Measurements from ENCODE around the gene LANCL3.
"Not testable (repeated sequence)": the region's sequence is repeated elsewhere in the genome, so short reads cannot be mapped to it uniquely, and the experiment has no call there.

The LANCL3 gene

DNA sequence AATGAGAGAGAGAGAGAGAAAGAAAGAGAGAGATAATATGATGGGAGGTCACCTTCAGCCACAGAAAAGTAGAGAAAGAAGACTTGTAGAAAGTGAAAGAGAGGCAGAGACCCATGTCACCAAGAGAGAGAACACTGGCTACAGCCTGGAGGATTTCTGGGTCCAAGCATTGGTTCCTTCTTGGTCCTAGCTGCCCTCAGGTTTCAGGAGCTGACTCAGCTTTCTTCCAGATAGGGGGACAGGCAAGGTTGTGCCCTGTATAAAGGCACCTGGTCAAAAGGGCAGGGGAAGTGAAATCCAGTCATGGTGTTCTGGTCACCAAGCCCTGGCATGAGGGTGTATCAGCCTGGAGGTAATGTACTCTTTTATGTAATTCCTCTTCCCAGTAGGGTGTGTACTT is 66.6 kb downstream of the LANCL3 start:
- DNase-seq: no peak

DNA sequence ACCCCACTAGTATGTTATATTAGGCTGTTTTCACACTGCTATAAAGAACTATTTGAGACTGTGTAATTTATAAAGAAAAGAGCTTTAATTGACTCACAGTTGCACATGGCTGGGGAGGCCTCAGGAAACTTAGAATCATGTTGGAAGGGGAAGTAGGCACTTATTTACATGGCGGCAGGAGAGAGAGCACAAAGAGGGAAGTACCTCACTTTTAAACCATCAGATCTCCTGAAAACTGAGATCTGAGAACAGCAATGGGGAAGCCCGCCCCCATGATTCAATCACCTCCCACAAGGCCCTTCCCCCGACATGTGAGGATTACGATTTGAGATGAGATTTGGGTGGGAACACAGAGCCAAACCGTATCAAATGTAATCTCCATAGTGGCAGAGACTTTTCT is 68.7 kb downstream of the LANCL3 start:
- DNase-seq: no peak

DNA sequence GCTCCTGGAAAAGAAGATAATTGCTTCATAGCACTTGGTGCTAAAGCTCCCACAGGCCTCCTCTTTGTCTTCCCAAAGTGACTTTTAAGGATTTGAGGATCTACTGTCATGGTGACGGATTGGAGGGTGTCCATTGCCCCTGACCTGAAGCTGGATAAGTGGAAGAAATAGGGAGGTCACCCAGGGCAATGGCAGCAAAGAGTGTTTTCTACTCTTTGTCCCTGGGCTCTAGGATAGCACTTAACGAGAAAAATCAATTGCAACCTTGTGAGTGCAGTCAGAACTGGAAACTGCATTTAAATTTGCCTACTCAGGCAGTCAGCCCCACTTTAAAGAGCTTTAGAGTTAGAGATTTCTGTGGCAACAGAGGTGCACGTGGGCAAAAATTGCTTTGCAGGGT is 70.4 kb downstream of the LANCL3 start:
- no peak for DNase-seq

DNA sequence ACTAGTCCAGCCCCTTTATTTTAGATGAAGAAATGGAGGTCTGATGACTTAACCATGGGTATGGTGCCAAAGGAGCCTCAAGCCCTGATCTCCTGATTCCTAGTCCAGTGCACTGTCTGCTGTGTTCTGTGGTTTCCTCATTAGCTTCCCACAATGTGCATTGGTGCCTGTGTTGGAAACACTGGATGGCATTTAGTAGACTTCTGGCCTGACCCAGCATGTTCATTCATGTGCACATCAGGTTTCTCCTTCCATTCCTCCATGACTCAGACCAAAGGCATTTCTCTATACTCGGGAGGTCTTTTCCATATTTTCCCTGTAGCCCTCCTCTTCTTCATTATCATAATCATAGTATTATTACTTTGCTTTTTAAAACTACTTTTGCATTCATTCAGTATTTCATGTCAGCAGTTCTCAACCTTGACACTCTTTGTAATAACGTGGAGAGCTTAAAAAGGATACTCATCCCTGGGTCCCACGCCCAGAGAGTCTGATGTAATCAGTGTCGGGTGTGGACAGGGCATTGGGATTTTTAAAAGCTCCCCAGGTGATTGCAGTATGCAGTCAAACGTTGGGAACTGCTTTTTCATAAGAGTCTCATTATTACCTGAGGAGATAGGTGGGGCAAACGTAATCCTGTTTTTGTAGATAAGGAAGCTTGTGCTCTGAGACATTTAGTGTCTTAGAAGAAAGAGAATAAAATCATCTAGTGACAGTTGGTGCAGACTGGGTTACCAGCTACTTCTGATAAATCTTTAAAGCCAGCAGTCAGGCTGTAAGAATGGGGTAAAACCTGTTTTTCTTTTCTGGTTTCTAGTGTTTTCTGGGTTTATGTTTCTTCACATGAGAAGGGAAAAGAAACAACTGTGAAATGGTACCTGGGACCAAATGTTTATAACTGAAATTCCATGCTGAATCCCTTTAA is 73.2 kb downstream of the LANCL3 start:
- DNase-seq: no peak

DNA sequence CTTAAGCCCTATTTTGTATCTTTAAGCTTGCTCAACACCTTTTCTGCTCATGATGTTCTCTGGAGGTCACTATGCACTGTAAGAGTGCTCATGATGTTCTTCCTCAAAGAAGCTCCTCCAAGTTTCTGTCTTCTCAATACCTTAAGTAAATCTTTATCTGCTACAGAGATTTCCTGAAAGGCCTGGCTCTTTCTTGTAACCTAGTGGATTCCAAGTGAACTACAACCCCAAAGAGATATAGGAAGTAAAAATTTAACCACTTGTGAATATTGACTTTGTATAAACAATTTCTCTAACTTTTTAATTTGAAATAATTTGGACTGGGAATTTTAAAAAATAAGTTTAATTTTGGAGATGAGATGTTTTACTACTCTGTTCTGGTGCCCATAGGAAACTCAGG is 74.8 kb downstream of the LANCL3 start:
- no peak for DNase-seq

DNA sequence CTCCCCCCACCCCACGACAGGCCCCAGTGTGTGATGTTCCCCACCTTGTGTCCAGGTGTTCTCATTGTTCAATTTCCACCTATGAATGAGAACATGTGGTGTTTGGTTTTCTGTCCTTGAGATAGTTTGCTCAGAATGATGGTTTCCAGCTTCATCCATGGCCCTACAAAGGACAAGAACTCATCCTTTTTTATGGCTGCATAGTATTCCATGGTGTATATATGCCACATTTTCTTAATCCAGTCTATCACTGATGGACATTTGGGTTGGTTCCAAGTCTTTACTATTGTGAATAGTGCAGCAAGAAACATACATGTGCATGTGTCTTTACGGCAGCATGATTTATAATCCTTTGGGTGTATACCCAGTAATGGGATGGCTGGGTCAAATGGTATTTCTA is 79.4 kb downstream of the LANCL3 start:
- not testable (repeated sequence) for DNase-seq

DNA sequence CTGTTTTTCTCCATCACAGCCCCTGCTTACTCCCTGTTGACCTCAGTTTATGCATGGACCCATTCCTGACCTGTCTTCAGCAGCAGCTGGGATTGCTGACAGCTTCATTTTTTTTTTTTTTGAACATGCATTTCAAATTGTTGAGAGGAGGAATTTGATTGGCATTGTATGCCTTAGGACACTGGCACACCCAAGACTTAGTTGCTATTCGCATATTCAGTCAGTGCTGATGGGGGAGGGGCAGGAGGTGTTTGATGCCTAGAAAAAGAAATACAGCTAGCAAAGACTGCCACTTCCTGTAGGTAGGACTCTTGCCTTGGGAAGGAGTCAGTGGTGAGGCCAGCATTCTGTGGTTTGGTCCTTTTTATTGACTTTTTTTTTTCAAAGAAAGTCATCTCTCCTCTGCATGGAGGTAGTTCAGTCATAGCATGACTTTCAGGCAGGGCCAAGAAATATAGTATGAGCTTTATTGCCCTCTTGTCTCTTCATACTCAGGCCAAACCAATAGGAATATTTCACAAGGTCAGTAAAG is 80.5 kb downstream of the LANCL3 start:
- no peak for DNase-seq

DNA sequence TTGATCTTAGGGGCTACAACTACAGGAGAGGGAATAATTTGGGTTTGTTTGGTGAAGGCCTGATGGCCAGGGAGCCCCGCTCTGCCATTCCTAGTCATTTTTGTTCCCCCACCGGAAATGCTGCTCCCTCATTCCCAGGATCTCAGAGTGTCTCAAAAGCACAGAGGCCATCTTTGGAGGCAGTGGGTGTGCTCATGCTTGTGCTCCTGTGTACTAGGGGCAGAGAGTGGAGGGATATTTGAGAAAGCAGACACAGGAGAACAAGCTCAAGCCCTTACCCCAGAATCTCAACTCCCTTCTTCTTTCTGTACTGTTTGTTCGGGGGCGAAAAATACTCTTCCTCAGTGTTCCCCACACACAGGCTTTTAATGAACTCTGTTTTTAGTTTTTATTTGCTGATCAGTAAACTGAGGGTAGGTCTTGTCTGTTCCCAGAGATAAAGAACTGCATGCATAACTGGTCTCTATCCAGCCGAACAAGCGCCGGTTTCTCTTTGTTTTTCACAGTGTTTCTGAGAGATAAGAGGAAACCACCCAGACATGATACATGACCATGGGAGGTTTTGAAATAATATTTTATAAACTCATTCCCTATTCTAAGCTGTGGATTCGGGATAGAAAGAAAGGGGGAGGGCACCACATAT is 81.2 kb downstream of the LANCL3 start:
- no peak for DNase-seq

DNA sequence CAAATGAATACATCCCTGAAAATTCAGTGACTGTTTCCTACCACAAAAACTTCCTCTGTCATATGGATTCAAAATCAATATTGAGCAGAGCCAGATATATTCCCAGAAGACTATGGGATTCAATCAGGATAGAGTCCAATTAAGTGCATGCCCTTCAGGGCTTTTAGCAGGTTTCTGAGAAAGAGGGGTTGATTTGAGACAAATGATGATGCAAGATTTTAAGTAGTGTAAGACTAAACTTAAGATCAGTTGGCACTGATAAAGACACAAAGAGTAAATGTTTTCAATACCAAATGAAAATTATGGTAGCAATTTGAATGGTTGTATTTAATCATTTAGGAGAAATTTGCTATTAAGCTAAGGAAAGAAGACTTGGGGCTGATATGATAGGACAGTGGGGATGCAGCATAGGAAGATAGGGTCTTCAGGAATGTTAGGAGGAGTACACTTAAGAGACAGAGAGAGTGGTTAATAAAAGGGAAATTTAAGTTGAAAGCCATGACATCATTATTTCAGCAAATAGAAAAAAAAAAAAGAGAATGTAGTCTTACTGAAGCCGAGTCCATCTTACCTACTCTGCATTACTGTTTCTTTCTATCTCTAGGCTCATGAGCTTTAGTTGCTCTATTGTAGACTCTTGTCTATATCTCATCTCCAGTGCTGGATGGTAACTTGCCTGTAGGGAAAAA is 82.1 kb downstream of the LANCL3 start:
- no peak for DNase-seq

DNA sequence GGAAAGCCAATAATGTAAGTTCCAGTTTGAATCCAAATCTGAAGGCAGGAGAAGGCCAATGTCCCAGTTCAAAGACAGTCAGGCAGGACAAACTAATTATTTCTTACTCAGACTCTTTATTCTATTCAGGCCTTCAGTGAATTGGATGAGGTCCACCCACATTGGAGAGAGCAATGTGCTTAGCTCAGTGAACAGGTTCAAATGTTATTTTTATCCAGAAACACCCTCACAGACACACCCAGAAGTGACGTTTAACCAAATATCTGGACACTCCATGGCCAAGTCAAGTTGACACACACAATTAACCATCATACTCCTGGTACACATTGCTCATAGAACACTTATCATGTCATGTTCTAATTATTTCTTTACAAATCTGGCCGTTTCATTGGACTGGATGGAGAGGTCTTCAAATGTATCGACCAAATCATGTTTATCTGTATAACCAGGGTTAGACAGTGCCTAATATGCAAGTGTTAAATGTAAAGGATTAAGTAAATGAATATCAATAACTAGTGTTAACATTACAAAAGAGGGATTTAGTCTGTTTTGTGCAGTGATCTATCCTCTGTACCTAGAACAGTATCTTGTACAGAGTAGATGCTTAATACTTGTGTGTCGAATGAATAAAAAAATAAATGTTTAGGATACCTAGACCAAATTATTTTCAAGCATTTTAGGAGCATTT is 87.0 kb downstream of the LANCL3 start:
- DNase-seq: no peak

DNA sequence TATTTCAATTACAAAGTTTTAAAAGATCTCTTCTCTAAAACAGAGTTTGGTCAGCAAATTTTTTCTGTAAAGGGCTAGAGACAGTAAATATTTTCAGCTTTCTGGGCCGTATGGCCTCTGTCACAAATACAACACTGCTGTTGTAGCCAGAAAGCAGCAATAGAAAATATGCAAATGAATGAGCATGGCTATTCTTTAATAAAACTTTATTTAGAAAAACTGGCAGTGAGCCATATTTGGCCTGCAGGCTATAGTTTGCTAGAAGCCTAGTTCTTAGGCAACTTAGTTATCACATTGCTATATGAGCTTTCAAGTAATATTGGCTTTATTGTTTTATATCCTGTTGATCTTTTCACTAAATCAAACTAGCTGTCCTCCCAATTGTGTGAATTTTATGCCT is 87.6 kb downstream of the LANCL3 start:
- no peak for DNase-seq

DNA sequence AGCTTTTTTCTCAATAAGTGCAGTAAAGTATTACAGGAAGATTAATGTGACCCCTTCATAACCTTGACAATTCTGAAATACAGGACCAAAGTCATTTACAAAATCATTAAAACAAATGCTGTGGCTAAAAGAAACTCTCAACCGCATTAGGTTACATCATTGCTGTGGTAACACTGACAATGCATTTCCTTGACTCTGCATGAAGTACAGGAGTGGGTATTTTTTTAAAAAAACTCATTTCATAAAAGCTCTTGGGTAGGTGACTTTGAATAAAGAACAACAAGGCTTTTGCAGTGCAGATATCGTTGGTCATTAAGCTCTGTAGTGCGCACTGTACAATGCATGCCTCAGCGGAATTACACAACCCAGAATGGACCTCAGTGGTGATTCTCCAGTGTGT is 90.7 kb downstream of the LANCL3 start:
- no peak for DNase-seq

DNA sequence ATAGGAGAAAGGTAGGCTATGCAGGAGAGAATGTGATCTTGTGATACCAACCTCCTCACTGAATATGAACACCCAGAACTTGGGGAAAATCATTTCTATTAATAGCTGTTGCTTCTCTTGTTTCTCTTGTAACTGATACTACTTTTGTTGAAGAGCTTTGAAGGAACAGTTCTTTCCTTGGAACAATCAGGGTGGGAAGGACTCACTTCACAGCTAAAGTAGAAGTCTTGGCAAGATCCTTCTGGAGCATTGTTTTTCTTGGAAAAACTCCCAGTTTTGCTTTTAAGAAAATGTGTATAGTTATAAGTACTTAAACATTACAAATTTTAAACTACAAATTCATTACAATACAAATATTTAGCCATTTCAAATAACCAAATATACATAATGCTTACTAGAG is 95.1 kb downstream of the LANCL3 start:
- DNase-seq: no peak

DNA sequence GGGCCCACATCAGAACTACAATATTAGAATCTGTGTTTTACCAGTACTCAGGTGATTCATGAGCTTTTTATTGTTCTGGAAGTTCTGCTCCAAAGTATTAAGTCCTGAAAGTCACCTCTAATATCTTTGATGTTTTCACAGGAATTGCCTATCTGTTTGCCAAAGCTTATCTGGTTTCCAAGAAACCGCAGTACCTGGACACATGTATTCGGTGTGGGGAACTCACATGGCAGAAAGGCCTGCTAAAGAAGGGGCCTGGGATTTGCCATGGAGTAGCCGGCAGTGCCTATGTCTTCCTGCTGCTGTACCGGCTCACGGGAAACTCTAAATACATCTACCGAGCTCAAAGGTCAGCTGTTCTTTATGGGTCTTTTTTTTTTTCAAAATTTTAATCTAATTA is 95.7 kb downstream of the LANCL3 start:
- DNase-seq: no peak

DNA sequence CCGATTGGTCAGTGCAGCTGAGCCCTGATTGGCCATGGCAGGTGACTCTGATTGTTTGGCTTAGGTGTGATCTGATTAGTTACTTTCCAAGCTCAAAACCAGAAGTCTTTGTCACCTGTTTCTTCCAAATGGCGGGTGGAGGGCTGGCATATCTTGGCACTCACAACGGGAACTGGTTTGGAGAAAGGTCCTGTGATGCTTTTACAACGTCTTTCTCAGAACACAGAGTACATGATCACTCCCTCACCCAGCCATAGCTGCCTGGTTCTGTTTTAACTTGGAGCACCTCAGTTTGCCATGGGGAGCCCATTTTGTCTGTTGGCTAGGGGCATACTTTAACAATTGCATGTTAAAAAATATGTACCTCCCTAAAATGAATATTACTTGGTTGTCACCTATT is 101.1 kb downstream of the LANCL3 start:
- DNase-seq: no peak

DNA sequence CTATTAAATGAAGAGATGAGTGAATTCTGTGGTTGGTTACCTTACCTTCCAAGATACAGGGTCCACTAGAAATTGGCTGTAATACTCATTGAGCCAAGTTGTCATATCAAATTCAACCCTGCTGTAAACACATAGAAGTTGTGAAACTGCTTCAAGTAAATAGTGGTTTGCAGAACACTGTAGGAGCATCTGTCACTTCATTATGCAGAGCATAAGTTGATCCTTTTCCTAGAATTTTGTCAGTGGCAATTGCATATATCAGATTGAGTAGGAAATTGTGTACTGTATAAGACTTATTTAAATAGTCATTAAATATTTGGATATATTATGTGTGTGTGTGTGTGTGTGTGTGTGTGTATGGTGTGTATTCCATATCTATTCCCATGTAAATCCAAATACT is 105.3 kb downstream of the LANCL3 start:
- DNase-seq: no peak

DNA sequence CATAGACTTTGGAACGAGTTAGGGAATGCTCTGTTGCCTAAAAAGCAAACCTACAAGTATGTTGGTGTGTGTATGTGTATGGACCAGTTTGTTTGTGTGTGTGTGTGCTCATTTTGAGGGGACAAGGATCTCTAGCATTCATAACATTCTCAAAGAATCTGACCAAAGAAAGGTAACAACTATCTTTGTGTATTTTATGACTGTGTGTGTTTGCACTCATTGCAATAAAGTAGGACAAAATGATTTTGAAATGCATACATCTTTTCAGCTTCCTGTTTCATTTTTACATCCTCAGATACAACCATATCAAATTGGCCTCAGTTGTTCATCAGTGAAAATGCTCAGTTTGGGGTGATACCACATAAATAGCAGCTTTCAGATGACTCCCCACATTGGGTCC is 105.8 kb downstream of the LANCL3 start:
- no peak for DNase-seq

DNA sequence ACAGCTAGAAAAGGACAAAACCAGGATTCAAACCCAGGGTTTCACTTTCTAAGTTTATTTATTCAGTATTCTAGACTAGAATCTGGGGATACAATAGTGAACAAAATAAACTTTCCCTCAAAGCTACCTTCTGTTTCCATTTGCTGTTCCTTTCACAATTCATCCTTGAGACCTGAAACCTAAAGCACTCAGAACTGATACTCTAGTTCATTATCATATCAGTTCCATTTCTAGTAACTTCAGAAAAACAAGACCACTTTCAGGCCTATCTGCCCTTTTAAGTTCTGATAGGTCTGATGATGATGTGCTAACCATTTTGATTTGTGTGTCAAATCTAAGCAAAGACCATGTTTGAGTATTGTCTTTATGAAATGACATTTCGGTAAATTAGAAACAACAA is 106.3 kb downstream of the LANCL3 start:
- DNase-seq: no peak

DNA sequence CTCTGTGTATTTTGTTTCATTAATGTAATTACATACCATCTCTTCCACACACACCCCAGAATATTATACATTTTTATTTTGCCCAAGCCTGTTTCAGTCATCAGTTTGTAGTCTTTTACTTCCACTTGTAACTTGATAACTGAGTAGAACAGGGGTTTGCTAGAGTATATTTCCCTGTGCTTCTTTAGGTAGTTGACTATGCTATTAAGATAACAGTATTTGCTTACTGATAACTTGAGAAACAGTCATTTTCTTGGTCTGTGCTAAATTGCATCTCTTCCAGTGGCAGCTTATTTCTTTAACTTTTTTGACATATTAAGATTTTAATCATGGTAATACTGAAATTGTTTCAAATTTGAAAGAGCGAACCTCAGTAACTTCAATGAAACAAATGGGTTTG is 107.1 kb downstream of the LANCL3 start:
- no peak for DNase-seq

DNA sequence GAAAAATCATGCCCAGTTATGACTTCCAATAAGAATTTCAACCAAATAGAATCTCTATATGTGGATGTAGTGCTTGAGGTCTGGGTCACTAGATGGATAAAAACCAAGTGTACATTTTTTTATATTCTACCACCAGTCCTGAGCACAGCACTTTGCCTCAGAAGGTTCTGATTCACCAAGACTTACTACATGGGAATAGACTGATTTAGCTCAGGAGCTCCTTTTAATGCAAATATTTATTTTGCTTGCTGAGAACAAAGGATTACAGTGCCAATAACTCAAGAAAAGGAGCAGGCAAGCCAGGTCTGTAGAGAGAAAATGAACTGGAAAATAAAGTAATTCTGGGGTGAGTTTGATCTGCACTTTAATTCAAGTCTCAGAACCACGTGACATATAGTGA is 107.8 kb downstream of the LANCL3 start:
- DNase-seq: no peak

DNA sequence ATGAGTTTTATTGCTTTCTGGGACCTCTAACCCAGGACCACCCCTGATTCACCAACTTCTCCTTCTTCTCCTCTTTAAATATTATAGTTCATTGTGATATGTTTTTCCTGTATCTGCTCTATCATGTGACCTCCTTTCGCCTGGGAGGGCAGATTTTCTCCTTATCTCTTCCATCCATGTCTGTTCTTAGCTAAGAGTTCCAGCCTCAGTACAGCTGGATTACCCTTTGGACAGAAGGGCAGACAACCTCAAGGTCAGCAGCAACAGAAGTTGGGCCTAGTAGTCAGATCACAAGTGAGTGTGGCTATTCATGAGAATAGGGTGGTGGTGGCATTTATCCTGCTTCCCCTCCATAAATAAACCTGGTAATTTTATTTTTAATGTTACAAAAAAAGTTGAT is 108.4 kb downstream of the LANCL3 start:
- no peak for DNase-seq

DNA sequence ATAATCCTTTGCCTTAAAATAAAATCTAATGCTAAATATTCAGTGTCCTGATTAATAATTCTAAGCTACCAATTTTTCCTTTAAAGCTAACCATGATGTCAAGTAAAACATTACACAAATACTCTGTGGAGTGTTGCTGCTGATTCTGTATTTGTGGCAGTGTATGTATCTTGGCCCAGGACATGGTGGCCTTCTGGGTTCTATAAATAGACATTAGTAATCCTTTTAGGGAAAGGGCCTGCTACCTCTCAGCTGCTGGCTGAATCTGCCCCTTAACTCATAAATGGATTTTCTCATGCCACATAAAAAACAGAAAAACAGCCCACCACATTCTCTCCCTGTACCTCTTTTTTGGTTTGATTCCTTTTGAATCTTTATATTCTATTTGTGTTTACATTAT is 113.0 kb downstream of the LANCL3 start:
- DNase-seq: no peak

DNA sequence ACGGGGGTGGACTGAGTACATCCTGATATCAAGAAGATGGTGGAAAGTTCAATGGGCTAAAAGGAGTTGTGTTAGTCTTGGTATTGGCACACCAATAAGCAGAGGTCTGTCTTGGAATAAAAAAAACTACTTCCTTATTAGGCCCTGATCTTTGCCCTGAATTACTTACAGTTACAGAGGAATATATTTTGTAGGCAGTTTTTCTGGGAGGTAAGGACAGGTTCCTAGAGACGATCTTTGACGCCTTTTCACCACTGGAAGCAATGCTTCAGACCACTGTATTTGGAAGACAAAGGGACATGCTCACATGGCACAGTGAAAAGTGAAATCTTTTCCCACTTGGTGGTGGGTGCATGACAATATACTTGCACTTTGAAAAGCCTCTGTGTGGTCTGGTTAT is 113.5 kb downstream of the LANCL3 start:
- DNase-seq: no peak

All from DMS79 treated with DMSO at 0.1 percent for 48 hours (cell line).